Measurements from ENCODE around the gene SLC4A4.

The SLC4A4 gene

GRCh38 chr4:71360844-71361243 is 22.0 kb downstream of the SLC4A4 start:
- Histone ChIP-seq H3K4me1 (ENCODE audit: control insufficient read depth, insufficient read depth, low read length) (no peaks in the 10 kb centered on the region), H3K4me3 (ENCODE audit: low read depth, low read length) (no peak overlapping the region), H3K27ac (ENCODE audit: extremely low read depth, low read depth, low read length) (no peak overlapping the region), H3K36me3 (ENCODE audit: control insufficient read depth in 2 of 2, insufficient read depth in 1 of 2, low read length in 2 of 2) (no peaks in the 10 kb centered on the region), H3K9me3 (ENCODE audit: control insufficient read depth, insufficient read depth, low read depth, low read length) (no peaks in the 10 kb centered on the region)
- CTCF ChIA-PET, result no interaction called here
- POLR2A ChIA-PET, result no interaction called here
- TF ChIP-seq ZNF777 (tag by site-specific recombination; IDR thresholded peaks at IDR 0.05; ENCODE audit: borderline replicate concordance) (no peak), ZNF292 (tag by site-specific recombination; IDR thresholded peaks at IDR 0.05; ENCODE audit: borderline replicate concordance, low read depth) (no peak), KLF9 (tag by site-specific recombination; IDR thresholded peaks at IDR 0.05; ENCODE audit: low read depth) (no peak), ZNF768 (tag by site-specific recombination; IDR thresholded peaks at IDR 0.05) (no peak), REPIN1 (tag by site-specific recombination; IDR thresholded peaks at IDR 0.05; ENCODE audit: low read depth) (no peak), TRIM28 (IDR thresholded peaks at IDR 0.05; ENCODE audit: borderline replicate concordance, low read length) (no peak), PATZ1 (tag by site-specific recombination; IDR thresholded peaks at IDR 0.05) (no peak), MYNN (tag by site-specific recombination; IDR thresholded peaks at IDR 0.05; ENCODE audit: borderline replicate concordance) (no peak), ZNF610 (tag by site-specific recombination; IDR thresholded peaks at IDR 0.05; ENCODE audit: borderline replicate concordance) (no peak), ZNF23 (tag by site-specific recombination; IDR thresholded peaks at IDR 0.05; ENCODE audit: borderline replicate concordance) (no peak), ZNF266 (tag by site-specific recombination; IDR thresholded peaks at IDR 0.05; ENCODE audit: low read depth) (no peak), ELK4 (IDR thresholded peaks at IDR 0.05; ENCODE audit: borderline replicate concordance, low read depth, low read length) (no peak)
- TF ChIP-seq, protein P1, sequence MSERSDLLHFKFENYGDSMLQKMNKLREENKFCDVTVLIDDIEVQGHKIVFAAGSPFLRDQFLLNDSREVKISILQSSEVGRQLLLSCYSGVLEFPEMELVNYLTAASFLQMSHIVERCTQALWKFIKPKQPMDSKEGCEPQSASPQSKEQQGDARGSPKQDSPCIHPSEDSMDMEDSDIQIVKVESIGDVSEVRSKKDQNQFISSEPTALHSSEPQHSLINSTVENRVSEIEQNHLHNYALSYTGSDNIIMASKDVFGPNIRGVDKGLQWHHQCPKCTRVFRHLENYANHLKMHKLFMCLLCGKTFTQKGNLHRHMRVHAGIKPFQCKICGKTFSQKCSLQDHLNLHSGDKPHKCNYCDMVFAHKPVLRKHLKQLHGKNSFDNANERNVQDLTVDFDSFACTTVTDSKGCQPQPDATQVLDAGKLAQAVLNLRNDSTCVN (tag by site-specific recombination; optimal IDR thresholded peaks at IDR 0.05), result no peak
- TF ChIP-seq, protein P2, sequence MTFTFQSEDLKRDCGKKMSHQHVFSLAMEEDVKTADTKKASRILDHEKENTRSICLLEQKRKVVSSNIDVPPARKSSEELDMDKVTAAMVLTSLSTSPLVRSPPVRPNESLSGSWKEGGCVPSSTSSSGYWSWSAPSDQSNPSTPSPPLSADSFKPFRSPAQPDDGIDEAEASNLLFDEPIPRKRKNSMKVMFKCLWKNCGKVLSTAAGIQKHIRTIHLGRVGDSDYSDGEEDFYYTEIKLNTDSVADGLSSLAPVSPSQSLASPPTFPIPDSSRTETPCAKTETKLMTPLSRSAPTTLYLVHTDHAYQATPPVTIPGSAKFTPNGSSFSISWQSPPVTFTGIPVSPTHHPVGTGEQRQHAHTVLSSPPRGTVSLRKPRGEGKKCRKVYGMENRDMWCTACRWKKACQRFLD (tag by site-specific recombination; IDR thresholded peaks at IDR 0.05), result no peak
- TF ChIP-seq, protein P3, sequence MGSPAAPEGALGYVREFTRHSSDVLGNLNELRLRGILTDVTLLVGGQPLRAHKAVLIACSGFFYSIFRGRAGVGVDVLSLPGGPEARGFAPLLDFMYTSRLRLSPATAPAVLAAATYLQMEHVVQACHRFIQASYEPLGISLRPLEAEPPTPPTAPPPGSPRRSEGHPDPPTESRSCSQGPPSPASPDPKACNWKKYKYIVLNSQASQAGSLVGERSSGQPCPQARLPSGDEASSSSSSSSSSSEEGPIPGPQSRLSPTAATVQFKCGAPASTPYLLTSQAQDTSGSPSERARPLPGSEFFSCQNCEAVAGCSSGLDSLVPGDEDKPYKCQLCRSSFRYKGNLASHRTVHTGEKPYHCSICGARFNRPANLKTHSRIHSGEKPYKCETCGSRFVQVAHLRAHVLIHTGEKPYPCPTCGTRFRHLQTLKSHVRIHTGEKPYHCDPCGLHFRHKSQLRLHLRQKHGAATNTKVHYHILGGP (tag by site-specific recombination; IDR thresholded peaks at IDR 0.05), result no peak
- TF ChIP-seq, protein P4, sequence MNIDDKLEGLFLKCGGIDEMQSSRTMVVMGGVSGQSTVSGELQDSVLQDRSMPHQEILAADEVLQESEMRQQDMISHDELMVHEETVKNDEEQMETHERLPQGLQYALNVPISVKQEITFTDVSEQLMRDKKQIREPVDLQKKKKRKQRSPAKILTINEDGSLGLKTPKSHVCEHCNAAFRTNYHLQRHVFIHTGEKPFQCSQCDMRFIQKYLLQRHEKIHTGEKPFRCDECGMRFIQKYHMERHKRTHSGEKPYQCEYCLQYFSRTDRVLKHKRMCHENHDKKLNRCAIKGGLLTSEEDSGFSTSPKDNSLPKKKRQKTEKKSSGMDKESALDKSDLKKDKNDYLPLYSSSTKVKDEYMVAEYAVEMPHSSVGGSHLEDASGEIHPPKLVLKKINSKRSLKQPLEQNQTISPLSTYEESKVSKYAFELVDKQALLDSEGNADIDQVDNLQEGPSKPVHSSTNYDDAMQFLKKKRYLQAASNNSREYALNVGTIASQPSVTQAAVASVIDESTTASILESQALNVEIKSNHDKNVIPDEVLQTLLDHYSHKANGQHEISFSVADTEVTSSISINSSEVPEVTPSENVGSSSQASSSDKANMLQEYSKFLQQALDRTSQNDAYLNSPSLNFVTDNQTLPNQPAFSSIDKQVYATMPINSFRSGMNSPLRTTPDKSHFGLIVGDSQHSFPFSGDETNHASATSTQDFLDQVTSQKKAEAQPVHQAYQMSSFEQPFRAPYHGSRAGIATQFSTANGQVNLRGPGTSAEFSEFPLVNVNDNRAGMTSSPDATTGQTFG (tag by site-specific recombination; IDR thresholded peaks at IDR 0.05; ENCODE audit: borderline replicate concordance), result no peak

All from HEK293 (cell line).